NCI-H82 treated with DMSO at 0.1 percent for 48 hours (cell line): ENCODE measurements around the gene KHDC1L.
"Not testable (repeated sequence)": the region's sequence is repeated elsewhere in the genome, so short reads cannot be mapped to it uniquely, and the experiment has no call there.

ENCODE experiments used
- DNase-seq: peaks from one replicate; lab custom pipeline; 2025; ENCODE audit not compliant: unreplicated experiment; lab: John Stamatoyannopoulos, UW

Gene KHDC1L

DNA sequence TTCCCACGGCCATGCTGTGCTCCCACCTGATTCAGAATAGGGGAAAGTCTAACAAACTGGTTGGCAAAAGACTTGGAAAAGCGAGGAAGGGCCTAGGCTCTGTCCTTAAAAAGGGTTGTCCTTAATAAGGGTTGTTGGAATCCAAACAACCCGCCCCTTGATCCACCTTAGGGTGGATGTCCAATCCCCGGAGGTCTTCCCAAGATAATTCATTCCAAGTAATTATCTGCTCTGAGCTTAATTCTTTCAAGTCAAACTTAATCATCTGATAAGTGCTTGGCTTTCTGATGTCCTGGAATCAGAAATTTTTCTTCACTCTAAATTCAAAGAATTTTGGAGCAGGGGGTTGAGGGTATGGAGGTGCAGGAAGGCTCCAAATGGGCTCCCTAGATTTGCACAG, at the start of gene KHDC1L:
Gene KHDC1L, minus strand, starts transcription at position 101 of the 400 bp plus-strand sequence. Its CDS starts 88 bp downstream, at position 13.
- no peak for DNase-seq

DNA sequence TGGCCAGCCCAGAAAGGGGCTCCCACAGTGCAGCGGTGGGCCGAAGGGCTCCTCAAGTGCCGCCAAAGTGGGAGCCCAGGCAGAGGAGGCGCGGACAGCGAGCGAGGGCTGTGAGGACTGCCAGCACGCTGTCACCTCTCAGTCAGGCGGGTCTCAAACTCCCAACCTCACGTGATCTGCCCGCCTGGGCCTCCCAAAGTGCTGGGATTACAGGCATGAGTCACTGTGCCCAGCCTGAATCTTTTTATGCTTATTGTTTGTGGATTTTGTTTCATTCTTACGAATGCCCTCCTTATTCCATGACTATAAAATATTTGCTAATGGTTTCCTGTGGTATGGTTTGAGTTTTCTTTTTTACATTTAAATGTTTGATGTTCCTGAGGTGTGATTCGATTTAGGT, 44.0 kb upstream of the KHDC1L start:
- not testable (repeated sequence) for DNase-seq

- not testable (repeated sequence) for DNase-seq
Measured at GRCh38 chr6:73268896-73269295, 43.6 kb upstream of the KHDC1L start.

DNA sequence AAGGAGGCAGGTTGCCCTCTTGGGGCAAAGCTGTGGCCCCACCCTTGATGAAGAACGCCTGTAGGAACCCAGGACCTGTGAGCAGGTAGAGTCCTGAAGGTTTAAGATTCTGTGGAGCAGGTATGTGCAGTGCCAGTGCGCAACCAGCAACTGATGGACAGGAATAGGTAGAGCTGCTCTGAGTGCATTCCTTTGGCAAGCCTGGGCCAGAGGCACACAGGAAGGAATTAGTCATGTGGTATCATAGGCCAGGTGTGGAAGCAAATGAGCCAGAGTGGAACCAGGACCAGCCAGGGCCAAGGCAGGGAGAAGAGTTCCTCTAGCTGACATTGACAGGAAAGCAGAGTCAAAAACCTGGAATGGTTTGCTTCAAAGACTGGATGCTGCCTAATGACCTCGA, 39.1 kb upstream of the KHDC1L start:
- no peak for DNase-seq

- no peak for DNase-seq
Measured at GRCh38 chr6:73263570-73263909, 38.2 kb upstream of the KHDC1L start.

- DNase-seq: peak; percentile 33
Measured at GRCh38 chr6:73262671-73263569, 37.6 kb upstream of the KHDC1L start, which contains the start of gene KHDC1. Gene KHDC1 (minus strand): TSS chr6:73263196. CDS start chr6:73242517, 20,679 bp downstream.

DNA sequence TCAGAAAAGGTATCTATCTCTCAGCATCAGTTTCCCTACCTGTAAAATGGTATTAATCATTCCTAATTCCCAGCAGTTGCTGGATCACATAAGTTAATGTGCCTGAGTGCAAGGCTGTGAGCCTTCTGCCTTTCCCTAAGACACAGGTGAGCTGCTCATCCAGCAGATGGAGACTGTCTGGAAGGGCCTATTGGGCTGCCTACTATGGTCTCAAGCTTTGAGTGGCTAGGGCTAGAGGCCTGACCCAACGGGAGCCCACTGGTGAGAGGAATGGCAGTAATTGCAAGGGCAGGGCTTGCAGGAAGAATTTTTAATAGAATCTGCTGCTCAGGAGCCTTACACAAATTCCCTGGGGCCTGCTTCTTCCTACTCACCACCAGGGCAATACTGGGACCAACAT, 33.4 kb upstream of the KHDC1L start:
- no peak for DNase-seq

DNA sequence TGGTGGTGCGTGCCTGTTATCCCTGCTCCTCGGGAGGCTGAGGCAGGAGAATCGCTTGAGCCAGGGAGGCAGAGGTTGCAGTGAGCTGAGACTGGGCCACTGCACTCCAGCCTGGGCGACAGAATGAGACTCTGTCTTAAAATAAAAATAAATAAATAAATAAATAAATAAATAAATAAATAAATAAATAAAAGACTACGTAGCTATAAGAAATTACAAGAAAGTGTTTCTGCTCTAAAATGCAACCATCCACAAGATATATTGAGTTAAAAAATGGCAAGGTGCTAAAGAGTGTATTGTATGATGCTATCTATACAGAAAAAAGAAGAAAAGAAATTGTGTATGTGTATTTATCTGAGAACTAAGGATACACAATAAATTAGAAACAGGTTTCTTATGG, 29.0 kb upstream of the KHDC1L start:
- not testable (repeated sequence) for DNase-seq

GRCh38 chr6:73252703-73253102, 27.4 kb upstream of the KHDC1L start:
- DNase-seq: no peak

- peak; percentile 10 for DNase-seq
Measured at GRCh38 chr6:73250016-73250415, 24.7 kb upstream of the KHDC1L start.

DNA sequence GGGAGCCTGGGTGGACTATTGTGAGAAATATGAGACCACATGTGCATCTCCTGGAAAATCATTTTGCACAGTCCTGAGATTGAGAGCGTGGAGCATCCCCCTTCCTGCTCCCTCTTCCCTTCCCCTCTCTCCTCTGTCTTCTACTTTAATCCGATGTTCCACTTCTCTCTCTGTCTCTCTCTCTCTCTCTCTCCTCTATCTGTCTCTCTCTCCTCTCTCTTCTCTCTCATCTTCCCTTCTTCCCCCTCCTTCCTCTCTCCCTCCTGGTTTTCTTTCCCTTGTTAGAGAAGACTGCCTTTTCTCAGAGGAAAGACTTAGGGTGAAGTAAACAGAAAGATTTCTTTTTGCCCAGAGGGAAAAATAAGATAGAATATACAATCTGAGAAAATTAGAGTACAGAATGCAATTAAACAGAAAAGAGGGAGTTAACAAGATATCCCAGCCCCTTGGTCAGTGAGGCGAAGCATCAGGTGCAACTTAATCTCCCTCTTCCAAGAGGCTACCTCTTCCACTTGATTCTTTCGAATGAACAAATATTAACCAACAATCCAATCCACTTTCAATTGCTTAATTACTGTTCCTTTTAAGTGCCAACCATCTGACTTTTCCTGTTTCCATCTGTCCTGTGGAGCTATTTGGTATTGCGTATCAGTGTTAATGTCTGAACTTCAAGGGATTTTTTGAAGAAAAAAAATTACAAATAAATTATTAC, 23.1 kb upstream of the KHDC1L start:
- peak; percentile 41 for DNase-seq

- DNase-seq: no peak
Measured at GRCh38 chr6:73242001-73242400, 16.7 kb upstream of the KHDC1L start.

- DNase-seq: no peak
Measured at GRCh38 chr6:73240730-73241129, 15.4 kb upstream of the KHDC1L start.

DNA sequence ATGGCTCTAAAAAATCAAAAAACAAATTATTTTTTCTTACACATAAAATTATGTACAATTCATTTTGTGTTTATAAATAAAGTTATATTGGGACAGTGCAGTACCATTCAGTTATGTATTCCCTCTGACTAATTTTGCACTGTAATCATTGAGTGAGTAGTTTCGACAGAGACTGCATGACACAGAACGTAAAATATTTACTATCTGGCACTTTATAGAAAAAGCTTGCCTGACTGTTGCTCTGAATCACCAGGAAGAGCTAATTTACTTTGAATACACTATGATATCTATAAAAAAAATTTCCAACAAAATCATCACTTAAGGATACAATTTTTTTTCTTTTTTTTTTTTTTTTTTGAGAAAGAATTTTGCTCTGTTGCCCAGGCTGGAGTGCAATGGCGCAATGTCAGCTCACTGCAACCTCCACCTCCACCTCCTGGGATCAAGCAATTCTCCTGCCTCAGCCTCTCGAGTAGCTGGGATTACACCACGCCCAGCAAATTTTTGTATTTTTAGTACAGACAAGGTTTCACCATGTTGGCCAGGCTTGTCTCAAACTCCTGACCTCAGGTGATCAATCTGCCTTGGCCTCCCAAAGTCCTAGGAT, 11.0 kb upstream of the KHDC1L start:
- DNase-seq: no peak

- DNase-seq: no peak
Measured at GRCh38 chr6:73234733-73235132, 9.4 kb upstream of the KHDC1L start.

GRCh38 chr6:73233971-73234370, 8.7 kb upstream of the KHDC1L start:
- DNase-seq: not testable (repeated sequence)

DNA sequence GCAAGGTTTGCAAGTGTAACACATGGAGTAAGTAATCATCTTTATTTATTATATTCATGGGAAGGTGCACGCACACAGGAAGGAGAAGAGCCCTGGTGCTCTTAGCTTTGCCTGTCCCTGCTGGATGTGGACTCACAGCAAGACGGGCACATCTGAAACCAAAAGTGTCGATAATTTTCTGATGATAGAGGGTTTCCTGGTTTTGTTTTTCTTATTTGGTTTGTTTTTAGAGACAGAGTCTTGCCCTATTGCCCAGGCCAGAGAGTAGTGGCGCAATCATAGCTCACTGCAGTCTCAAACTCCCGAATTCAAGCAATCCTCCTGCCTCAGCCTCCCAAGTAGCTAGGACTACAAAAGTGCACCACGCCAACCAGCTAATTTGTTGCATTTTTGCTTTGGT, 7.8 kb upstream of the KHDC1L start:
- DNase-seq: no peak

DNA sequence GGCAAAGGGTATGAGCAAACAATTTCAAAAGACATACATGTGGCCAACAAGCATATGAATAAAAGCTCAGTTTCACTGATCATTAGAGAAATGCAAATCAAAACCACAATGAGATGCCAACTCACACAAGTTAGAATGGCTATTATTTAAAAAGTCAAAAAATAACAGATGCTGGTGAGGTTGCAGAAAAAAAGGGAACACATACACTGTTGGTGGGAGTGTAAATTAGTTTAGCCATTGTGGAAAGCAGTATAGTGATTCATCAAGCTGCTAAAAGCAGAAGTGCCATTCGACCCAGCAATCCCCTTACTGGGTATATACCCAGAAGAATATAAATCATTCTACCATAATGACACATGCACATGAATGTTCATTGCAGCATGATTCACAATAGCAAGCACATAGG, 6.7 kb upstream of the KHDC1L start:
- no peak for DNase-seq

DNA sequence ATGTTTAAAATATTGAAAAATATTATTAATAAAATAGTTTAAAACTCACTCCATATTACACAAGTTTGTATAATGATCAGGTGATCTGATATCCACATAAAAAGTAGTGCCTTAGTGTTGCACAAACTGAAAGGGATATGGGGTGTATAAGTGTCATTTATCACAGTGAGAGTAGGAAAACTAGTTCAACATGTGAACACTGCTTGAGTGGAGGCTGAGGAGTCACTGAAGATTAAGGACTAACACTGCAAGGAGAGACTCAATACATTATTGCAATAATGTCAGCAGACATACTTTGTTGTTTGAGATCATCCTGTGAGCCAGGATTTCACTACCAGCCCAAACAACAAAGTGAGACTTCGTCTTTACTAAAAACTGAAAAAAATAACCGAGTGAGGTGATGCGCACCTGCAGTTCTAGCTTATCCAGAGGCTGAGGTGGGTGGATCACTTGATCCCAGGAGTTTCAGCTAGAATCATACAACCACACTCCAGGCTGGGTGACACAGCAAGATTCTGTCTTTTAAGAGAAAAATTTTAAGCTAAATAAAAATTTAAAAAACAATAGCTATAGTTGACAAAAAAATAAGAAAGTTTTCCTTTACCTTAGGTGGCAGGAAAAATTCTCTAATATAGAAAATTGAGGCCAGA, 2.4 kb upstream of the KHDC1L start:
- no peak for DNase-seq

DNA sequence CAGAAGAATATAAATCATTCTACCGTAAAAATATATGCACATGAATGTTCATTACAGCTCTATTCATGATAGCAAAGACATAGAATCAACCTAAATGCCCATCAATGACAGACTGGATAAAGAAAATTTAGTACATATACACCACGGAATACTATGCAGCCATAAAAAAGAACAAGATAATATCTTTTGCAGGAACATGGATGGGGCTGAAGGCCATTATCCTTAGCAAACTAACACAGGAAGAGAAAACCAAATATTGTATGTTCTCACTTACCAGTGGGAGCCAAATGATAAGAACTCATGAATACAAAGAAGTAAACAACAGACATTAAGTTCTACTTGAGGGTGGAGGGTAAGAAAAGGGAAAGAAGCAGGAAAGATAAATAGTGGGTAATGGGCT, 8.4 kb downstream of the KHDC1L start:
- DNase-seq: no peak

- no peak for DNase-seq
Measured at GRCh38 chr6:73209117-73209516, 16.2 kb downstream of the KHDC1L start.
